ENCODE data around the gene STYXL2. TPM values are rescaled to one million over a fixed set of nuclear protein-coding genes. Genes with fewer than 3 reads are reported as not detected.

Gene STYXL2
- total RNA-seq, 1 donor from 2014 or later, result 0.70 TPM

DNA sequence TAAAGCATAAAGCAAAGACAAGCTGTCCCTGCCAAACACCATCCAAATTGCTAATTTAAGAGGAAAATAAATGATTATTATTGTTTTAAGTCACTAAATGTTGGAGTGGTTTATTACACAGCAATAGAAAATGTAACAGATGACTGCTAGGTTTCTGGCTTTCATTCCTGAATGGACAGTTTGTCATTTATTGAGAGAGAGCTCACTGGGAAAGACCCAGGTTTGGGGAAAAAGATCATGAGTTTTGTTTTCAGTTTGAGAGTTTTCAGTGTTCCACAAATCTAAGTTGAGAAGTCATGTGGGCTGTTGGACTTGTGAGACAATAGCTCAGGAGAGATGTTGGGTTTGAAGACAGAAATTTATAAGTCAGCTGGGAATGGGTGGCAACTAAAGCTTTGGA is 9.1 kb upstream of the STYXL2 start:
- TF ChIP-seq, protein P1, sequence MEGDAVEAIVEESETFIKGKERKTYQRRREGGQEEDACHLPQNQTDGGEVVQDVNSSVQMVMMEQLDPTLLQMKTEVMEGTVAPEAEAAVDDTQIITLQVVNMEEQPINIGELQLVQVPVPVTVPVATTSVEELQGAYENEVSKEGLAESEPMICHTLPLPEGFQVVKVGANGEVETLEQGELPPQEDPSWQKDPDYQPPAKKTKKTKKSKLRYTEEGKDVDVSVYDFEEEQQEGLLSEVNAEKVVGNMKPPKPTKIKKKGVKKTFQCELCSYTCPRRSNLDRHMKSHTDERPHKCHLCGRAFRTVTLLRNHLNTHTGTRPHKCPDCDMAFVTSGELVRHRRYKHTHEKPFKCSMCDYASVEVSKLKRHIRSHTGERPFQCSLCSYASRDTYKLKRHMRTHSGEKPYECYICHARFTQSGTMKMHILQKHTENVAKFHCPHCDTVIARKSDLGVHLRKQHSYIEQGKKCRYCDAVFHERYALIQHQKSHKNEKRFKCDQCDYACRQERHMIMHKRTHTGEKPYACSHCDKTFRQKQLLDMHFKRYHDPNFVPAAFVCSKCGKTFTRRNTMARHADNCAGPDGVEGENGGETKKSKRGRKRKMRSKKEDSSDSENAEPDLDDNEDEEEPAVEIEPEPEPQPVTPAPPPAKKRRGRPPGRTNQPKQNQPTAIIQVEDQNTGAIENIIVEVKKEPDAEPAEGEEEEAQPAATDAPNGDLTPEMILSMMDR (IDR thresholded peaks at IDR 0.05), result no peak
- Mint-ChIP-seq H3K36me3 (ENCODE audit: unreplicated experiment) (no peaks in the 10 kb centered on the region), H3K9me3 (ENCODE audit: unreplicated experiment) (no peaks in the 10 kb centered on the region), H3K4me1 (ENCODE audit: unreplicated experiment) (no peaks in the 10 kb centered on the region), H3K4me3 (ENCODE audit: unreplicated experiment) (no peak overlapping the region), H3K27ac (ENCODE audit: unreplicated experiment) (no peak overlapping the region), H3K27me3 (ENCODE audit: unreplicated experiment) (peaks cover 36% of the 10 kb centered on the region)
- no peak for DNase-seq (ENCODE audit: extremely low spot score, unreplicated experiment)

DNA sequence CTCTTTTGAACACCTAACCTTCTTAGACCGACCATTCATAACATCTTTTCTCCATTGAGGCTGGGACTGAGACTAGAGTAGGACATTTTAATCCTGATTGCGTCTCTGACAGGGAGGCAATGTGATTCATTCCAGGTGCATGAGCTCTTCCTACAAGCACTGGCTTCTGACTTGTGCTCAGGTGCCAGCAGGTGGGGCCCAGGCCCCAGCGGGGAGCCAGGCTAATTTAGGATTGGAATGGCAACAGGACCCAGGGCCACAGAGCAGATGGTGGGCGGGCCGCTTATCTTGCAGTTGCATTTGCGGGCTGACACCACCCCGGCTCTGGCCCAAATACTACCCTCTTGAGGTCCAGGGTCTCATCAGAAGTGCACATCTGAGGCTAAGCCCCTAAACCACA is 7.8 kb upstream of the STYXL2 start:
- DNase-seq (ENCODE audit: extremely low spot score, unreplicated experiment), result no peak
- Mint-ChIP-seq H3K4me3 (ENCODE audit: unreplicated experiment) (no peak overlapping the region), H3K27ac (ENCODE audit: unreplicated experiment) (no peak overlapping the region), H3K4me1 (ENCODE audit: unreplicated experiment) (no peaks in the 10 kb centered on the region), H3K36me3 (ENCODE audit: unreplicated experiment) (no peaks in the 10 kb centered on the region), H3K27me3 (ENCODE audit: unreplicated experiment) (peaks cover 26% of the 10 kb centered on the region), H3K9me3 (ENCODE audit: unreplicated experiment) (no peaks in the 10 kb centered on the region)
- TF ChIP-seq, protein P1 (IDR thresholded peaks at IDR 0.05), result no peak

DNA sequence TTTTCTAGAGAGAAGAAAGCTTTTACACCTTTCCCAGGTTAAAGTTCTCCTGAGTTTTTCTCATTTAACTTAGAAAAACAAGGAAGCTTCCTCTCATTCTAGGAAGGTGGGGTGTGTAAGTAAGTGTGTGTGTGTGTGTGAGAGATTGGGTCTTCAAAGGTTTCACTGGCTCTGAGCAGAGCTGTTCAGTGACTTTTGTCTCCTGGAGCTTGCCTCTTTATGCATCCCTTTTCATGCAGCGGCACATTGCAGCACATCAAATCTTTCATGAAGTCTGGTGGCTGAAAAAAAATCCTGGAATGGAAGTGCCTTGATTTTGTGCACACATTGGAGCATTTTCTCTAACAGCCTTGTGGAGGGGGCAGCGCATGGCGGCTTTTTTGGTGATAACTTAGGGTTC is 7.1 kb upstream of the STYXL2 start:
- TF ChIP-seq, protein P1 (IDR thresholded peaks at IDR 0.05), result no peak
- Mint-ChIP-seq H3K9me3 (ENCODE audit: unreplicated experiment) (no peaks in the 10 kb centered on the region), H3K36me3 (ENCODE audit: unreplicated experiment) (no peaks in the 10 kb centered on the region), H3K4me3 (ENCODE audit: unreplicated experiment) (no peak overlapping the region), H3K4me1 (ENCODE audit: unreplicated experiment) (no peaks in the 10 kb centered on the region), H3K27me3 (ENCODE audit: unreplicated experiment) (peaks cover 20% of the 10 kb centered on the region), H3K27ac (ENCODE audit: unreplicated experiment) (no peak overlapping the region)
- no peak for DNase-seq (ENCODE audit: extremely low spot score, unreplicated experiment)

DNA sequence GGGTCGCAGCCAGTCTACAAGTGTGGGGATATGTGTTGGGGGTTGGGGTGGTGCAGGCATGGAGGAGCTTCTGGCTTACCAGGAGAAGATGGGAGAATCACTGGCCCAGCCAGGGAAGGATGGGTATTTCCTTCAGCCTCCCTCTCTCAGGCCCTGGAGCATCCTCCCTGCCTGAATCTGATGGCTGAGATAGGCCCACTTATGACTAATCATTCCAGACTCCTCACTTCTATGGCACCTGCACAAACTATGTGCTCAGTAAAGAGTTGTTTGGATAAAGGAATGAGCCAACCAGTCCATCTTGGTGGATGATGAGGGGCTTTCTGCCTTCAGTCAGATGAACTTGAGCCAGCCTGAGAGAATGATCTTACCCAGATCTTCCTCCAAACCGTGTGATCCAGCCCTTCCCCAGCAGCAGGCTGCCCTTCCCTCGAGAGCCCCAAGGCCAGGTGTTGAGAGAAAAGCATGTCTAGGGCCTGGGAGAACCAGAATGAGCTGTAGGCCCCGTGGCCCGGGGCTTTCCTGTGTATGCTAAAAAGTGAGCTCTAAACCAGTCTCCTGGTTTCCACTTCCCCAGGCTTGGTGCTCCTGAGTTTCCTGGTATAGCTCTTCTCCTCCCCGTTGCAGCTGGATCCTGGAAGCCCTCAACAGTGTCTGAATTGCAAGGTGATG is 5.0 kb upstream of the STYXL2 start:
- Mint-ChIP-seq H3K4me3 (ENCODE audit: unreplicated experiment) (no peak overlapping the region), H3K9me3 (ENCODE audit: unreplicated experiment) (no peaks in the 10 kb centered on the region)
- TF ChIP-seq, protein P1 (IDR thresholded peaks at IDR 0.05), result no peak

DNA sequence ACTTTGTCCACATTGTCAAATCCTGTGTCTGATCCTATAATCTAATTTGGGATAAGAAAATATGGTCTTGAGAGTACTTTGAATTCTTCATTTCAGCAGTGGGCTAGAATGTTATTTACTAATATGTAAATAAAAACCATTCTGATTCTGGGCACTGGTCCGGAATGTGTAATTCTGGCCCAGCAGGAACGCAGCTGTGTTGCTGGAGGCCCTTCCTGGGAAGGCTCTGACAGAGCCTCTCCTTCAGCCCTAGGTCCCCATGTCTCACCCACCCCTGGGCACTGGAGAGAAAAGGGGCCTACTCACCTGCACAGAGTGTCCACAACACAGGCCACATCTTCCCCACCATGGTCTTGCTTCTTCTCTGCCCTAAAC is 3.9 kb upstream of the STYXL2 start:
- H3K27ac Mint-ChIP-seq (ENCODE audit: unreplicated experiment), result no peak overlapping the region
- H3K9me3 Mint-ChIP-seq (ENCODE audit: unreplicated experiment), result no peaks in the 10 kb centered on the region
- H3K4me3 Mint-ChIP-seq (ENCODE audit: unreplicated experiment), result no peak overlapping the region
- no peaks in the 10 kb centered on the region for H3K36me3 Mint-ChIP-seq (ENCODE audit: unreplicated experiment)
- TF ChIP-seq, protein P1 (IDR thresholded peaks at IDR 0.05), result no peak
- peaks cover 17% of the 10 kb centered on the region for H3K27me3 Mint-ChIP-seq (ENCODE audit: unreplicated experiment)
- DNase-seq (ENCODE audit: extremely low spot score, unreplicated experiment), result no peak
- peaks cover 21% of the 10 kb centered on the region for H3K4me1 Mint-ChIP-seq (ENCODE audit: unreplicated experiment)

More for the DNA sequence above, 5.0 kb upstream of the STYXL2 start:
- H3K27me3 Mint-ChIP-seq (ENCODE audit: unreplicated experiment), result peaks cover 17% of the 10 kb centered on the region
- peaks cover 10% of the 10 kb centered on the region for H3K4me1 Mint-ChIP-seq (ENCODE audit: unreplicated experiment)
- no peak for DNase-seq (ENCODE audit: extremely low spot score, unreplicated experiment)
- H3K36me3 Mint-ChIP-seq (ENCODE audit: unreplicated experiment), result no peaks in the 10 kb centered on the region
- no peak overlapping the region for H3K27ac Mint-ChIP-seq (ENCODE audit: unreplicated experiment)

Data from osteocyte (in vitro differentiated cells).